Measurements from ENCODE around the gene CA12.
"Not testable (repeated sequence)": the region's sequence is repeated elsewhere in the genome, so short reads cannot be mapped to it uniquely, and the experiment has no call there.

CA12 gene

GRCh38 chr15:63381301-63382204 lies at the start of gene CA12:
Gene CA12, minus strand, starts transcription at chr15:63381846. Its CDS starts 126 bp downstream, at chr15:63381720.
- DNase-seq (ENCODE audit: low read depth in 3 of 3), result no peak

DNA sequence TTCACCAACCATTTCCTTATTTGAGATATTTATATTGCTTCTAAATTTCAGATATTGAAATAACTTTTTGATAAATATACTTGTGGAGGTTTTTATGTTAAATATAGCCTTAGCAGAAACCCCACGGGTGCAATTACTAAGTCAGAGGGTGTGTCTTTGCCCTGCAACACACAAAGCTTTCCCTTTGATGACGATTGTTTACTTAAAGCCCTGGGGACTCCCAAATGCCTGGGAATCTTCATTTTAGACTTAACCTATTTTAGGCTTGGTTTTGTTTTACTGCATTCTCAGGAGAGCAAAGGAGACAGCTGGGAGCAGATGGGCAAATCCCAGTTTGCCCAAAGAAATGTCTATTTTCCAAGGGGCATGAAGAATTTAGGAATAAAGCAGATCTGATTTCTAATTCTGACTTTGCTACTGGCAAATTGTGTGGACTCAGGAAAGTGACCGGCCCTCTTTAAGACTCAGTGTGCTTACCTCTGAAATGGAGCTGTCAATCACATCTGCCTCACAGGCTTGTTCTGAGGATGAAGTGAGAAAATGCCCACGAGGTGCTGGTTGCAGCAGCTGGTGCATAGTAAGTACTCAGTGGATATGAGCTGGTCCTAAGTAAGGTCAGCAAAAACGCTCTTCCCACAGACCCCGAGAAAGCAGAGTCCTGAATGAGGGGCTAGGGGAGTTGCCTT lies 49.3 kb upstream of the CA12 start:
- DNase-seq (ENCODE audit: low read depth in 3 of 3), result no peak

DNA sequence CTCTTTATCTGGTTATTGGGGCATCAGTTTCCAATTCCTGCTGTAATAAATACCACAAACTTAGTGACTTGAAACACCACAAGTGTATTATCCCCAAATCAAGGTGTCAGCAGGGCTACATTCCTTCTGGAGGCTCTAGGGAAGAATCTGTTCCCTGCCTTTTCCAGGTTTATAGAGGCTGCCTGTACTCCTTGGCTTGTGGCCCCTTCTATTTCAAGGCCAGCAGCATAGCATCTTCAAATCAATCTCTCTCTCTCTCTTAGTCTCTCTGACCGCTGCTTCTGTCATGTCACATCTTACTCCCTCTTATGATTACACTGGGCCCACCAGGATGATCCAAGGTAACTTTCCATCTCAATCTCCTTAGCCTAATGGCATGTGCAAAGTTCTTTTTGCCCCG lies 44.9 kb upstream of the CA12 start:
- DNase-seq (ENCODE audit: low read depth in 3 of 3), result no peak

- DNase-seq (ENCODE audit: low read depth in 3 of 3), result no peak
Observed at GRCh38 chr15:63425426-63425985, 43.9 kb upstream of the CA12 start.

DNA sequence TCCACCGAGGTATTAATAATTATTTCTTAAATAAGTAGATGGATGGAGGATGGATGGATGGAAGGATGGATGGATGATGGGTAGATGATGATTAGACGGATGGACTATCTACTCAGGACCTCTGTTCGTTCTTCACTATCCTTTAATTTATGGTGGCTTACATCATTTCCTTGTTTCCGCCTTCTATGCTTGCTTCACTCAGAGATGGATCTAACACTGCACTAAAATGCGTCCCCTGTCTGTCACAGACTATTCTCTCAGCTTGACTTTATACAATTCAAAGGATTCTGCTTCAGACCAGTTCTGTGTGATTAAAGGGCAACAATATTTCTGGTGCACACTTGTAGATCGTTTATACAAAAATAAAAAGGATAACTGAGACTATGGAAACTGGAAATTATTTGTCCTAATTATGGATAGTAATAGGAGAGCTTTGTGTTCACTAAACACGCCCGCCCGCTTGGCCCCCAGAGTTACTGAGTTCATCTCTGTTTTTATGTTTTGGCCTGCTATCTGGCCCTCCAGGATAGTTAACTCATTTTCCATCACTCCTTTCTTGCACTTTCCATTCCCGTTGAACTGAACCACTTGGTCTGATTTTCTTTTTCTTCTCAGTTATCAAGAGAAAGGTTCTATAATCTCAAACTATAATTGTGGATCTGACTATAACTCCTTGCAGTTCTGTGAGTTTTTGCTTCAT lies 41.4 kb upstream of the CA12 start:
- no peak for DNase-seq (ENCODE audit: low read depth in 3 of 3)

- no peak for DNase-seq (ENCODE audit: low read depth in 3 of 3)
Observed at GRCh38 chr15:63421433-63421832, 39.8 kb upstream of the CA12 start.

- no peak for DNase-seq (ENCODE audit: low read depth in 3 of 3)
Observed at GRCh38 chr15:63420333-63420747, 38.7 kb upstream of the CA12 start.

GRCh38 chr15:63418811-63419210 lies 37.2 kb upstream of the CA12 start:
- no peak for DNase-seq (ENCODE audit: low read depth in 3 of 3)

- DNase-seq (ENCODE audit: low read depth in 3 of 3), result no peak
Observed at GRCh38 chr15:63417721-63418120, 36.1 kb upstream of the CA12 start.

- DNase-seq (ENCODE audit: low read depth in 3 of 3), result not testable (repeated sequence)
Observed at GRCh38 chr15:63417274-63417673, 35.6 kb upstream of the CA12 start.

DNA sequence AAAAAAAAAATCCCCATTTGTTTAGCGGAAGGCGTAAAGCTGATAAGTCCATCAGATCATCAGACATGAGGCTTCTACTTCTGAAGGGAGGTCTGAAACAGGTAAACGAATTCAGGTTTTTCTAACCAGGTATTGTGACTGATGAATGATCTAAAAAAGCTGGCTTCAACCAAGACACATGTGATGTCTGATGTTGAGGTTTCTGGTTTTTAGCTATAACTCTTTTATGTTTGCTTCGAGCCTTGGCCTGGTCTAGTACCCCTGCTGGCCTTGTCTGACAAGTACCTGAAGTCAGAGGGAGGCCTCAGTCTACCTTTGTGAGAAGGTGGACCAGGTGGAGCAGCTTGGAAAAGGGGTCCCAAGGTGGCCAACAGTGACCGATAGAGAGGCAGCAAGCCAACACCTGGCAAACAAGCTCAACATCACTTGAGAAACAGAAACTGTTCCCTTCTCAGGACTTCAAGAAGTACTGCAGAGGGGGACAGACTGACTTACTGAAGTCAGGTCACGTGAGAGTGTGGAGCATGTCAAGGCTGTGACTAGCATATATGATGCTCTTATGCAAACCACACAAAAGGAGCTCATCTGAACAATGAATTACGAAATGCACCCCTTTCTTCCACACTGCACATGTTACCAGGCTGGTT lies 33.0 kb upstream of the CA12 start:
- no peak for DNase-seq (ENCODE audit: low read depth in 3 of 3)

- DNase-seq (ENCODE audit: low read depth in 3 of 3), result no peak
Observed at GRCh38 chr15:63412551-63412950, 30.9 kb upstream of the CA12 start.

- DNase-seq (ENCODE audit: low read depth in 3 of 3), result no peak
Observed at GRCh38 chr15:63411866-63412265, 30.2 kb upstream of the CA12 start.

GRCh38 chr15:63409179-63409578 lies 27.5 kb upstream of the CA12 start:
- no peak for DNase-seq (ENCODE audit: low read depth in 3 of 3)

- DNase-seq (ENCODE audit: low read depth in 3 of 3), result no peak
Observed at GRCh38 chr15:63408524-63408923, 26.9 kb upstream of the CA12 start.

- no peak for DNase-seq (ENCODE audit: low read depth in 3 of 3)
Observed at GRCh38 chr15:63407612-63408011, 26.0 kb upstream of the CA12 start.

- DNase-seq (ENCODE audit: low read depth in 3 of 3), result no peak
Observed at GRCh38 chr15:63405683-63406390, 24.2 kb upstream of the CA12 start.

GRCh38 chr15:63405159-63405558 lies 23.5 kb upstream of the CA12 start:
- no peak for DNase-seq (ENCODE audit: low read depth in 3 of 3)

- no peak for DNase-seq (ENCODE audit: low read depth in 3 of 3)
Observed at GRCh38 chr15:63403254-63403945, 21.8 kb upstream of the CA12 start.

GRCh38 chr15:63402498-63403253 lies 21.0 kb upstream of the CA12 start:
- no peak for DNase-seq (ENCODE audit: low read depth in 3 of 3)
